WTC11 (cell line): ENCODE measurements around the gene CAPN9. TPM values are rescaled to one million over a fixed set of nuclear protein-coding genes. Genes with fewer than 3 reads are reported as not detected.

Source experiments
- ATAC-seq: fragments of 200-7000 bp; cut with Tn5 transposase; 2 replicates; pipeline ENCODE4 v1.10.0; 2021; ENCODE audit warnings: mild to moderate bottlenecking, moderate library complexity
- CTCF ChIA-PET: fragments of 300-600 bp; sonication (Branson Sonifier 250); formaldehyde crosslinking; loops from one replicate; lab custom pipeline; 2021; ENCODE audit warnings: antibody characterized with exemption; lab: Charles Lee
- POLR2A ChIA-PET: fragments of 350-600 bp; sonication (Branson Sonifier 250); formaldehyde crosslinking; loops from one replicate; lab custom pipeline; 2021; ENCODE audit warnings: antibody characterized with exemption; lab: Charles Lee
- DNase-seq: peaks from one replicate; pipeline ENCODE4 v3.0.0; 2021; ENCODE audit warnings: low spot score
- H3K27ac Mint-ChIP-seq: 2 replicates; pipeline ENCODE4 v1.8.0; 2021; ENCODE audit warnings: mixed read lengths
- H3K27me3 Mint-ChIP-seq: 2 replicates; pipeline ENCODE4 v1.8.0; 2021; ENCODE audit warnings: low read depth, mild to moderate bottlenecking, moderate library complexity, mixed read lengths
- H3K36me3 Mint-ChIP-seq: 2 replicates; pipeline ENCODE4 v1.8.0; 2021; ENCODE audit warnings: mixed read lengths
- H3K4me1 Mint-ChIP-seq: 2 replicates; pipeline ENCODE4 v1.8.0; 2022; ENCODE audit warnings: mixed read lengths
- H3K4me3 Mint-ChIP-seq: 2 replicates; pipeline ENCODE4 v1.8.0; 2021; ENCODE audit warnings: mild to moderate bottlenecking, moderate library complexity, mixed read lengths
- H3K9me3 Mint-ChIP-seq: 2 replicates; pipeline ENCODE4 v1.8.0; 2021; ENCODE audit warnings: mixed read lengths
- AR ChIP-seq: fragments of 250-450 bp; sonication (Bioruptor Pico); IDR thresholded peaks from 2 replicates; pipeline ENCODE4 v1.9.0; 2021; ENCODE audit warnings: mild to moderate bottlenecking
- ATF2 ChIP-seq: sonication (generic); formaldehyde crosslinking; IDR thresholded peaks from 2 replicates; pipeline ENCODE4 v1.8.1; 2022; ENCODE audit warnings: low read depth, missing genetic modification reagents, borderline replicate concordance
- ATF3 ChIP-seq: sonication (generic); formaldehyde crosslinking; conservative IDR thresholded peaks from 2 replicates; pipeline ENCODE4 v1.8.1; 2022; ENCODE audit warnings: mild to moderate bottlenecking, missing genetic modification reagents
- ATF6 ChIP-seq: sonication (generic); formaldehyde crosslinking; IDR thresholded peaks from 2 replicates; pipeline ENCODE4 v1.8.1; 2023; ENCODE audit warnings: mild to moderate bottlenecking, missing genetic modification reagents
- E2F1 ChIP-seq: sonication (generic); formaldehyde crosslinking; IDR thresholded peaks from 2 replicates; pipeline ENCODE4 v1.8.0; 2022; ENCODE audit warnings: mild to moderate bottlenecking, missing genetic modification reagents
- E2F4 ChIP-seq: sonication (generic); formaldehyde crosslinking; IDR thresholded peaks from 2 replicates; pipeline ENCODE4 v1.8.1; 2022; ENCODE audit warnings: low read depth, mild to moderate bottlenecking, moderate library complexity, missing genetic modification reagents, borderline replicate concordance
- GABPB1 ChIP-seq: sonication (generic); formaldehyde crosslinking; IDR thresholded peaks from 2 replicates; pipeline ENCODE4 v1.8.1; 2023; ENCODE audit warnings: mild to moderate bottlenecking, missing genetic modification reagents
- IRF1 ChIP-seq: sonication (generic); formaldehyde crosslinking; IDR thresholded peaks from 2 replicates; pipeline ENCODE4 v1.8.0; 2023; ENCODE audit warnings: missing genetic modification reagents
- IRF2 ChIP-seq: sonication (generic); formaldehyde crosslinking; IDR thresholded peaks from 2 replicates; pipeline ENCODE4 v1.8.0; 2022; ENCODE audit warnings: low read depth, missing genetic modification reagents, borderline replicate concordance
- MYBL2 ChIP-seq: sonication (generic); formaldehyde crosslinking; IDR thresholded peaks from 2 replicates; pipeline ENCODE4 v1.8.1; 2023; ENCODE audit warnings: mild to moderate bottlenecking, moderate library complexity, missing genetic modification reagents
- SMAD4 ChIP-seq: sonication (generic); formaldehyde crosslinking; IDR thresholded peaks from 2 replicates; pipeline ENCODE4 v1.8.0; 2022; ENCODE audit warnings: mild to moderate bottlenecking, missing genetic modification reagents
- SOX15 ChIP-seq: fragments of 250-450 bp; sonication (Bioruptor Pico); IDR thresholded peaks from 2 replicates; pipeline ENCODE4 v1.9.0; 2021; ENCODE audit warnings: mild to moderate bottlenecking
- USF2 ChIP-seq: sonication (generic); formaldehyde crosslinking; IDR thresholded peaks from 2 replicates; pipeline ENCODE4 v1.8.1; 2023; ENCODE audit warnings: mild to moderate bottlenecking, missing genetic modification reagents, moderate library complexity
- ZNF396 ChIP-seq: fragments of 250-450 bp; sonication (Bioruptor Pico); IDR thresholded peaks from 2 replicates; pipeline ENCODE4 v1.8.0; 2021; ENCODE audit warnings: mild to moderate bottlenecking, moderate library complexity, borderline replicate concordance
- ZNF425 ChIP-seq: fragments of 250-450 bp; sonication (Bioruptor Pico); conservative IDR thresholded peaks from 2 replicates; pipeline ENCODE4 v1.9.0; 2021; ENCODE audit warnings: mild to moderate bottlenecking
- ZNF532 ChIP-seq: fragments of 250-450 bp; sonication (Bioruptor Pico); IDR thresholded peaks from 2 replicates; pipeline ENCODE4 v1.9.0; 2021; ENCODE audit warnings: mild to moderate bottlenecking, borderline replicate concordance
- total RNA-seq: library from RNA; stranded (reverse); gene quantifications from 3 replicates; pipeline ENCODE4 v1.2.3, GENCODE V29; 2021

Gene CAPN9
- total RNA-seq, 1 experiment from 2014 or later, result not detected

GRCh38 chr1:230781131-230781530, 33.9 kb downstream of the CAPN9 start:
- Mint-ChIP-seq H3K4me1 (peaks cover 10% of the 10 kb centered on the region), H3K27ac (no peak overlapping the region), H3K9me3 (0 out of 2 replicates have a peak, but pooled peaks cover 6% of the 10 kb centered on the region), H3K36me3 (no peaks in the 10 kb centered on the region), H3K4me3 (no peak overlapping the region), H3K27me3 (no peaks in the 10 kb centered on the region)
- no peak for ATAC-seq
- no peak for TF ChIP-seq ZNF425
- ChIA-PET POLR2A (no interaction called here), CTCF (no interaction called here)
- DNase-seq, result no peak

- 0 out of 2 replicates have a peak, but pooled peaks cover 6% of the 10 kb centered on the region for H3K9me3 Mint-ChIP-seq
- no peak overlapping the region for H3K4me3 Mint-ChIP-seq
- peaks cover 10% of the 10 kb centered on the region for H3K4me1 Mint-ChIP-seq
- no peaks in the 10 kb centered on the region for H3K27me3 Mint-ChIP-seq
- H3K27ac Mint-ChIP-seq, result no peak overlapping the region
- POLR2A ChIA-PET, result no interaction called here
- no peak for DNase-seq
- CTCF ChIA-PET, result no interaction called here
- H3K36me3 Mint-ChIP-seq, result no peaks in the 10 kb centered on the region
- no peak for ATAC-seq
- TF ChIP-seq SMAD4 (CRISPR knock-in tag) (no peak), GABPB1 (no peak), SOX15 (no peak), ATF3 (no peak), ATF2 (no peak), E2F4 (CRISPR knock-in tag) (no peak), IRF1 (CRISPR knock-in tag) (no peak), USF2 (CRISPR knock-in tag) (no peak), MYBL2 (no peak), ZNF396 (no peak), AR (CRISPR knock-in tag) (no peak), E2F1 (CRISPR knock-in tag) (no peak), IRF2 (CRISPR knock-in tag) (no peak), ZNF532 (no peak), ATF6 (CRISPR knock-in tag) (no peak)
Measured at GRCh38 chr1:230781594-230781993, 34.4 kb downstream of the CAPN9 start.
